Osteocyte (in vitro differentiated cells): ENCODE data around the gene TRPM3. TPM values are rescaled to one million over a fixed set of nuclear protein-coding genes. Genes with fewer than 3 reads are reported as not detected.

Experiments
- DNase-seq: peaks from one replicate; pipeline ENCODE4 v3.0.0; 2021; ENCODE audit warnings: mixed read lengths; ENCODE audit not compliant: unreplicated experiment; ENCODE audit errors: extremely low spot score
- H3K27ac Mint-ChIP-seq: one replicate; pipeline ENCODE4 v1.8.0; 2021; ENCODE audit warnings: mild to moderate bottlenecking, mixed read lengths; ENCODE audit not compliant: unreplicated experiment
- H3K27me3 Mint-ChIP-seq: one replicate; pipeline ENCODE4 v1.8.0; 2021; ENCODE audit warnings: mixed read lengths; ENCODE audit not compliant: unreplicated experiment
- H3K36me3 Mint-ChIP-seq: one replicate; pipeline ENCODE4 v1.8.0; 2021; ENCODE audit warnings: mixed read lengths; ENCODE audit not compliant: unreplicated experiment
- H3K4me1 Mint-ChIP-seq: one replicate; pipeline ENCODE4 v1.8.0; 2021; ENCODE audit warnings: mixed read lengths; ENCODE audit not compliant: unreplicated experiment
- H3K4me3 Mint-ChIP-seq: one replicate; pipeline ENCODE4 v1.8.0; 2021; ENCODE audit warnings: mild to moderate bottlenecking, moderate library complexity, mixed read lengths; ENCODE audit not compliant: unreplicated experiment
- H3K9me3 Mint-ChIP-seq: one replicate; pipeline ENCODE4 v1.8.0; 2021; ENCODE audit warnings: mixed read lengths; ENCODE audit not compliant: unreplicated experiment
- total RNA-seq: library from RNA; stranded (reverse); gene quantifications from 2 replicates; pipeline ENCODE4 v1.2.1, GENCODE V29; 2021
- TF ChIP-seq, protein P1 (sequence below): fragments of 200-600 bp; sonication (generic); IDR thresholded peaks from 2 replicates; pipeline ENCODE4 v1.5.0; 2021; ENCODE audit warnings: antibody characterized with exemption, mild to moderate bottlenecking, moderate library complexity

The TRPM3 gene
- total RNA-seq, 1 donor from 2014 or later, result 0.05 TPM

DNA sequence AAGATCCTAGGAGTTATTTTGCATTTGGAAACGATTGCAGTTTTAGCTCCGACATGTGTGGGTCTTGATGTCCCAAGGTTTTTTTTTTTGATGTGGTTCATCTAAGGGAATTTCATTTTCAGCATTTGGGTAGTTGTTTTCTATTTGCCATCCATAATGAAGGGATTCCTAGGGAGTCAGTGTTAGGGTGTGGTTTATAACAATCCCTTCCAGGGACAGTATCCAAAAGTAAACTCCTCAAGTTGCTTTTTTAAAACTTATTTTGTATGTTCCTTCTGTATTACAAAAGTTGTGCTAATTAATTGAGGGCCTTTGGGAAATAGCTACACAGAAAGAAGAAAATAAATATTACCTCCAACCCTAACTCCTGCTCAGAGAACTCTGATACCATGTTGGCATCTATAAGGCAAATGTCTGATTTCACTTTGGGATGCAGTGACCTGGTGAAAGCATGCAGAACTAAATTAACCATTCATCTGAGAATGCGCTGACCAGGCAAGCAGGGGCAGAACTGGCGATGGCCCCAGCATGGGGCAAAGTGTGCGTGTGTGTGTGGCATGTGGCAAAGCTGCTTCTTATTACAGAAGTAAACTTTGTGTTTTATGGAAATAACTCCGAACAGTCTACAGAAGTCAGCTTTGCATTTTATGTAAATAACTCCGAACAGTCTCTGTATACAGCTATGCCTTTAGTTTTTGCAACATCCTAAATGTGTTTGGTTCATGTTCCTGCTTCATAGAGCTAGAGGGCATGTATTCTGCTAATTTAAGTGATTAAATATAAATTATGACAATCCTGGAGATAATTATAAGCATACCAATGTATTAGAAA is 237.2 kb downstream of the TRPM3 start:
- H3K36me3 Mint-ChIP-seq, result no peaks in the 10 kb centered on the region
- H3K4me3 Mint-ChIP-seq, result no peak overlapping the region
- H3K9me3 Mint-ChIP-seq, result peaks cover 3% of the 10 kb centered on the region
- TF ChIP-seq, protein P1, sequence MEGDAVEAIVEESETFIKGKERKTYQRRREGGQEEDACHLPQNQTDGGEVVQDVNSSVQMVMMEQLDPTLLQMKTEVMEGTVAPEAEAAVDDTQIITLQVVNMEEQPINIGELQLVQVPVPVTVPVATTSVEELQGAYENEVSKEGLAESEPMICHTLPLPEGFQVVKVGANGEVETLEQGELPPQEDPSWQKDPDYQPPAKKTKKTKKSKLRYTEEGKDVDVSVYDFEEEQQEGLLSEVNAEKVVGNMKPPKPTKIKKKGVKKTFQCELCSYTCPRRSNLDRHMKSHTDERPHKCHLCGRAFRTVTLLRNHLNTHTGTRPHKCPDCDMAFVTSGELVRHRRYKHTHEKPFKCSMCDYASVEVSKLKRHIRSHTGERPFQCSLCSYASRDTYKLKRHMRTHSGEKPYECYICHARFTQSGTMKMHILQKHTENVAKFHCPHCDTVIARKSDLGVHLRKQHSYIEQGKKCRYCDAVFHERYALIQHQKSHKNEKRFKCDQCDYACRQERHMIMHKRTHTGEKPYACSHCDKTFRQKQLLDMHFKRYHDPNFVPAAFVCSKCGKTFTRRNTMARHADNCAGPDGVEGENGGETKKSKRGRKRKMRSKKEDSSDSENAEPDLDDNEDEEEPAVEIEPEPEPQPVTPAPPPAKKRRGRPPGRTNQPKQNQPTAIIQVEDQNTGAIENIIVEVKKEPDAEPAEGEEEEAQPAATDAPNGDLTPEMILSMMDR, result no peak
- no peak for DNase-seq
- H3K27me3 Mint-ChIP-seq, result peaks cover 17% of the 10 kb centered on the region
- H3K27ac Mint-ChIP-seq, result no peak overlapping the region
- peaks cover 3% of the 10 kb centered on the region for H3K4me1 Mint-ChIP-seq

DNA sequence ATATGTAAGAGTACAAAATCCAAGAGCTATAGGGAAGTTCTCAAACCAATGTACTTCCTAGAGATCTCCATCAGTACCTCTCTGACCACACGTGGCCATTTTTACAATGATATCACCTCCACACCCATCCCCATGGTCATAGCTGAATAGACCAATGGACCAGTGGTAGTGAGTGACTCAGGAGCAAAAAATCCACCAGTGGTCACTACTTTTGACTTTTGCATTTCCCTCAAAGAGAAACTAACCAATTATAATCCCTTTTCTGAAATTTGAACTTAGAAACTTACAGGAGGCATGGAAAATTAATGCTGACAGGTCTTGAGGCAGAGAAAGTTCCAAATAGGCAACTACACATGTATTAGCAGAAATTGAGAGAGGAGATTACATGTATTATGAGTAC is 238.4 kb downstream of the TRPM3 start:
- H3K36me3 Mint-ChIP-seq, result no peaks in the 10 kb centered on the region
- no peaks in the 10 kb centered on the region for H3K9me3 Mint-ChIP-seq
- H3K27ac Mint-ChIP-seq, result no peak overlapping the region
- H3K4me3 Mint-ChIP-seq, result no peak overlapping the region
- DNase-seq, result no peak
- TF ChIP-seq, protein P1, result no peak
- peaks cover 15% of the 10 kb centered on the region for H3K27me3 Mint-ChIP-seq
- H3K4me1 Mint-ChIP-seq, result peaks cover 3% of the 10 kb centered on the region

- Mint-ChIP-seq H3K4me3 (no peak overlapping the region), H3K27me3 (peaks cover 18% of the 10 kb centered on the region), H3K4me1 (peaks cover 3% of the 10 kb centered on the region), H3K9me3 (no peaks in the 10 kb centered on the region), H3K27ac (no peak overlapping the region), H3K36me3 (no peaks in the 10 kb centered on the region)
- TF ChIP-seq, protein P1, result no peak
- no peak for DNase-seq
Measured at GRCh38 chr9:70881333-70881732, 240.1 kb downstream of the TRPM3 start.

GRCh38 chr9:70880535-70880934 is 240.9 kb downstream of the TRPM3 start:
- no peak overlapping the region for H3K27ac Mint-ChIP-seq
- no peaks in the 10 kb centered on the region for H3K36me3 Mint-ChIP-seq
- H3K4me1 Mint-ChIP-seq, result peaks cover 3% of the 10 kb centered on the region
- TF ChIP-seq, protein P1, result no peak
- no peaks in the 10 kb centered on the region for H3K9me3 Mint-ChIP-seq
- H3K4me3 Mint-ChIP-seq, result no peak overlapping the region
- H3K27me3 Mint-ChIP-seq, result peaks cover 19% of the 10 kb centered on the region
- DNase-seq, result no peak

DNA sequence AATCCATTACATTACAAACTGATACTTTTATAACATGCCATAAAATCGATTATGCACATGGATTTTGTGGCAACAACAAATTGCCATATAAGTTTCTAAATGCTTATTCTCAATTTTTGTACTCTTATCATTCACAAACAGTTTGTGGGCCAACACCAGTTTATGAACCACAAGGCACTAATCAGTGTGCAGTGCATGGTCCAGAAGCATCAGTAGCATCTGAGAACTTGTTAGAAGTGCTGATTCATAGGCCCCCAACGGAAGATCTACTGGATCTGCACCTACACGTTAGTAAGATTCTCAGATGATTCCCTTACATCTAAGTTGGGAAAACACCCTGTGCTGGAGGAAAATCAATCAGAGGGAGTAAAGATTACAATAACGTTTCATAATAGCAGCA is 242.8 kb downstream of the TRPM3 start:
- Mint-ChIP-seq H3K27me3 (peaks cover 22% of the 10 kb centered on the region), H3K4me3 (no peak overlapping the region), H3K36me3 (no peaks in the 10 kb centered on the region), H3K4me1 (peaks cover 3% of the 10 kb centered on the region), H3K27ac (no peak overlapping the region), H3K9me3 (no peaks in the 10 kb centered on the region)
- no peak for DNase-seq
- TF ChIP-seq, protein P1, result no peak
